Measurements from ENCODE around the gene ASTN2.

DNA sequence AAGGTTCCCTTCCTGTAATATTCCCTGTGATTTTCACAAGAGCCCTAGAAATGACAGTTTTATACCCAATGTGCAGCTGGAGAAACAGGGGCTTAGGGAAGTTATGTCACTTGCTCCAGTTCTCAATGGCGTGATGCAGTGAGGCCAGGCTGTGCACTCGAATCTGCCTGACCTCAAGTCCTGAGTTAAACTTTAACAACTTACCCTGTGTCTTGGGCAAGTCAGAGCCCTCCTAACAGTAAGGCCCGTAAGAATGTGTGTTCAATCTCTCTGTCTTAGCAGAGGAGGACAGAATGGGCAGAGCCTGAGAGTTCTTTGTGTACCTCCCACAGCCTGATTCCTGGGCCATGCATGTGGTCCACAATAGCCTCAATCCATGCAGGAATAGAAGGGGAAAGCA lies 546.7 kb downstream of the ASTN2 start:
- TF ChIP-seq, protein P1, sequence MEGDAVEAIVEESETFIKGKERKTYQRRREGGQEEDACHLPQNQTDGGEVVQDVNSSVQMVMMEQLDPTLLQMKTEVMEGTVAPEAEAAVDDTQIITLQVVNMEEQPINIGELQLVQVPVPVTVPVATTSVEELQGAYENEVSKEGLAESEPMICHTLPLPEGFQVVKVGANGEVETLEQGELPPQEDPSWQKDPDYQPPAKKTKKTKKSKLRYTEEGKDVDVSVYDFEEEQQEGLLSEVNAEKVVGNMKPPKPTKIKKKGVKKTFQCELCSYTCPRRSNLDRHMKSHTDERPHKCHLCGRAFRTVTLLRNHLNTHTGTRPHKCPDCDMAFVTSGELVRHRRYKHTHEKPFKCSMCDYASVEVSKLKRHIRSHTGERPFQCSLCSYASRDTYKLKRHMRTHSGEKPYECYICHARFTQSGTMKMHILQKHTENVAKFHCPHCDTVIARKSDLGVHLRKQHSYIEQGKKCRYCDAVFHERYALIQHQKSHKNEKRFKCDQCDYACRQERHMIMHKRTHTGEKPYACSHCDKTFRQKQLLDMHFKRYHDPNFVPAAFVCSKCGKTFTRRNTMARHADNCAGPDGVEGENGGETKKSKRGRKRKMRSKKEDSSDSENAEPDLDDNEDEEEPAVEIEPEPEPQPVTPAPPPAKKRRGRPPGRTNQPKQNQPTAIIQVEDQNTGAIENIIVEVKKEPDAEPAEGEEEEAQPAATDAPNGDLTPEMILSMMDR (IDR thresholded peaks at IDR 0.05) = no peak
- no peak for TF ChIP-seq POLR2AphosphoS5 (IDR thresholded peaks at IDR 0.05)
- no peak for TF ChIP-seq POLR2A (IDR thresholded peaks at IDR 0.05)

Data from prostate gland (tissue), 2 donors.